Activated T-cell treated with anti-CD3 and anti-CD28 coated beads, Interleukin-2, amount 50 U/mL, for 24 hours (primary cell): ENCODE results near the gene KRTAP3-2.
"Not testable (repeated sequence)": the region's sequence is repeated elsewhere in the genome, so short reads cannot be mapped to it uniquely, and the experiment has no call there.

Experiments used
- DNase-seq: peaks from one replicate; pipeline ENCODE4 v3.0.0-alpha.2; 2020
- H3K27ac Mint-ChIP-seq: 2 replicates; pipeline ENCODE4 v1.8.0; 2020; ENCODE audit warnings: mild to moderate bottlenecking, mixed read lengths
- H3K27me3 Mint-ChIP-seq: 2 replicates; pipeline ENCODE4 v1.8.0; 2020; ENCODE audit warnings: mixed read lengths
- H3K36me3 Mint-ChIP-seq: 2 replicates; pipeline ENCODE4 v1.8.0; 2020; ENCODE audit warnings: low read depth, mixed read lengths
- H3K4me1 Mint-ChIP-seq: 2 replicates; pipeline ENCODE4 v1.8.0; 2020; ENCODE audit warnings: low read depth, mixed read lengths
- H3K4me3 Mint-ChIP-seq: 2 replicates; pipeline ENCODE4 v1.8.0; 2020; ENCODE audit warnings: mild to moderate bottlenecking, moderate library complexity, mixed read lengths
- H3K9me3 Mint-ChIP-seq: 2 replicates; pipeline ENCODE4 v1.8.0; 2020; ENCODE audit warnings: mixed read lengths

KRTAP3-2 gene

DNA sequence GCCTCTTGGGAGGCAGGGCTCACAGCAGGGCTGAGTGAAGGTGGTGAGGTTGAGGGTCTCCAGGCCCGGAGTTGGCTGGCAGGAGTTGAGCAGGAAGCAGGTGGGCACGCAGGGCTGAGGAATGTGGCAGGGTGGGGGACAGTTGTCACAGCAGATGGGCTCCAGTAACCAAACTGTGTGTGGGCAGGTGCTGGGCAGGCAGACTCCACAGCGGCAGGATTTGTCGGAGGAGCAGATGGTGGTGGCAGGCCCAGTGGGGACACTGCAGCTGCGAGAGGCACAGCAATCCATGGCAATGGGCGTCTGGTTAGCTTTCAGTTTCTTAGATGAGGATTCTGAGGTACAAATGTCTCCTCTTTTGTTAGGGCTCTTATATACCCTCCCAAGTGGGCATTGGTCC lies at the start of gene KRTAP3-2:
Gene KRTAP3-2, minus strand, starts transcription at position 344 of the 400 bp plus-strand sequence. Its CDS starts 53 bp downstream, at position 291.
- not testable (repeated sequence) for DNase-seq, H3K4me1 Mint-ChIP-seq, H3K4me3 Mint-ChIP-seq, H3K36me3 Mint-ChIP-seq, H3K27ac Mint-ChIP-seq, H3K9me3 Mint-ChIP-seq
- peaks cover 63% of the 10 kb centered on the region for H3K27me3 Mint-ChIP-seq

DNA sequence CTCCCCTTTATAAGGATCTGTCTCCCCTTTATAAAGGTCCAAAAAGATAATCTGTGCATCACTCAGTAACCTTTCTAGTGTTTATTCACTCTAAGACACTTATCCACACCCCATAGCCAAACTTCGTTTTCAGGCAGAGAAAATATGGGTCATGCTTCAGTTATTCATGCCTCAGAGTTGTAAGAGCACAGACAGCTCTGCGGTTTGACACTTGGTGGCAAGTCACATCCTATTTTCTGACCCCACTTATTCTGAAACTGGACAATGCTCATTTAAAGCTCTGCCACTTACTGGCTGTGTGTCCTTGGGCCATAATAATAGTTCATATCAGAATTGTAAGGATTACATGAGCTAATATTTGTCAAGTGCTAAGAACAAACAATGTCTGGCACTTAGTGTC lies 49.4 kb upstream of the KRTAP3-2 start:
- Mint-ChIP-seq H3K4me1 (no peaks in the 10 kb centered on the region), H3K9me3 (no peaks in the 10 kb centered on the region), H3K27me3 (peaks cover 38% of the 10 kb centered on the region), H3K4me3 (no peak overlapping the region), H3K27ac (no peak overlapping the region), H3K36me3 (no peaks in the 10 kb centered on the region)
- no peak for DNase-seq

DNA sequence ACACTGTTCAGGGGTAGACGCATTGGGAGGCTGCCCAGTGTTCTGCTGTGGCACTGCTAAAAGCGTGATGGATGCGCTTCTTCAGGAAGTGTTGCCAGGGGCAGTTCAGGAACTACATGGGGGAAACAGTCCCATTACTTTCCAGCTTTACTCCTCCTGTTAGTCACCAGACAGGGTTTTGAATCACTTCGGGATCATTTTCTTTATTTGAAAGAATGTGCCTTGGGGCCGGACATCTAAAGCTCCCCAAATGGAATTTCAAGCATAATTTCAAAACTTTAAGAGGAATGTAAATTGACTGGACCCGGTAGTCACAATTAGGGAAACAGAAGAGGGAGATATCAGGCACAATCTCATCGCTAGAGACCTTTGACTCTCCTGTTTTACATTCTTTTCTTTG lies 48.7 kb upstream of the KRTAP3-2 start:
- no peak for DNase-seq
- Mint-ChIP-seq H3K27me3 (peaks cover 35% of the 10 kb centered on the region), H3K36me3 (no peaks in the 10 kb centered on the region), H3K4me1 (no peaks in the 10 kb centered on the region), H3K4me3 (no peak overlapping the region), H3K9me3 (peaks cover 3% of the 10 kb centered on the region), H3K27ac (no peak overlapping the region)

DNA sequence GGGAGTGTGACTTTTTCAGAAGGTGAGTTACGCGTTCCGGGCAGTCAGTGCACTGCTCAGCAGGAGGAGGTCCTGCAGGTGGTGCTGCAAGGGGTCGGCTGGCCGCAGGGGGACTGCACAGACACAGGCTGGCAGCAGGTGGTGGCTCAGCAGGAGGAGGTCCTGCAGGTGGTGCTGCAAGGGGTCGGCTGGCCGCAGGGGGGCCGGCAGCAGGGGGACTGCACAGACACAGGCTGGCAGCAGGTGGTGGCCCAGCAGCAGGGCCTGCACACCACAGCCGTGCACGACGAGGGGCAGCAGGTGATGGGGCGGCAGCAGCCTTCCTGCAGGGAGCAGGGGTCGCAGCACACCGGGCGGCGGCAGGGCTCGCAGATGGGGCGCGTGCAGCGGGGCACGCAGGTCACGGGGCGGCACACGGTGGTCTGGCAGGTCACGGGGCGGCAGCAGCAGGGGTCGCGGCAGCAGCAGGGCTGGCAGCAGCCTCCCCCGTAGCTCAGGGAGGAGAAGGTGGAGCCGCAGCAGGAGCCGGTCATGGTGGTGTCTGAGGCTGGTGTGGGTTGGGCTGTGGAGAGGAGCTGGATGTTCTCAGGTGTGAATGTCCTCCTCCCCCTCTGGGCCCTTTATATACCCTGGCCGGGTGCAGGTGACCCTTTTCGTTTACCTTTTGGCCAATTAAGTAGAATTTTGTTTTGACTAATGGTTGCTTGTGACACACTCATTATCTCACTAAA lies 47.2 kb upstream of the KRTAP3-2 start, which contains the start of gene KRTAP2-1:
Gene KRTAP2-1, minus strand, starts transcription at position 582 of the 731 bp plus-strand sequence. Its CDS starts 49 bp downstream, at position 533.
- H3K9me3 Mint-ChIP-seq, H3K36me3 Mint-ChIP-seq, H3K27ac Mint-ChIP-seq, H3K4me3 Mint-ChIP-seq, DNase-seq, H3K4me1 Mint-ChIP-seq: not testable (repeated sequence)
- peaks cover 29% of the 10 kb centered on the region for H3K27me3 Mint-ChIP-seq

DNA sequence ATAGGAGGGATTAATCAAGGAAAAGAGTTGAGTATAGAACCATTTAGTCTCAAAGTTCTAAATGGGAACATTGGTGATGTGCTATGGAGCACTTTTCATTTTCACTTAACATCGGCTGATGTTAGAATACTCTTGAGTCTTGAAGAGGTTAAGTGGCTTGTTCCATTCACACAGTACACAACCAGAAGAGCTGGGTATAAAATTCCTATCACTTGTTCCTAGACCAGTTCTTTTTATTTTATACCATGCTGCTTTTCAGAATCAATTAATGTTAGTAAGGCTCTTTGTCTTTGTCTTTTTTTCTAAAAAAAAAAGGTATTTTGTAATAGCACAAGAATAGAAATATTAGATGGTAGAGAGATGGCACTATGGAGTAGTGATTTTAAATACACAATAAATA lies 43.2 kb upstream of the KRTAP3-2 start:
- no peak overlapping the region for H3K27ac Mint-ChIP-seq

DNA sequence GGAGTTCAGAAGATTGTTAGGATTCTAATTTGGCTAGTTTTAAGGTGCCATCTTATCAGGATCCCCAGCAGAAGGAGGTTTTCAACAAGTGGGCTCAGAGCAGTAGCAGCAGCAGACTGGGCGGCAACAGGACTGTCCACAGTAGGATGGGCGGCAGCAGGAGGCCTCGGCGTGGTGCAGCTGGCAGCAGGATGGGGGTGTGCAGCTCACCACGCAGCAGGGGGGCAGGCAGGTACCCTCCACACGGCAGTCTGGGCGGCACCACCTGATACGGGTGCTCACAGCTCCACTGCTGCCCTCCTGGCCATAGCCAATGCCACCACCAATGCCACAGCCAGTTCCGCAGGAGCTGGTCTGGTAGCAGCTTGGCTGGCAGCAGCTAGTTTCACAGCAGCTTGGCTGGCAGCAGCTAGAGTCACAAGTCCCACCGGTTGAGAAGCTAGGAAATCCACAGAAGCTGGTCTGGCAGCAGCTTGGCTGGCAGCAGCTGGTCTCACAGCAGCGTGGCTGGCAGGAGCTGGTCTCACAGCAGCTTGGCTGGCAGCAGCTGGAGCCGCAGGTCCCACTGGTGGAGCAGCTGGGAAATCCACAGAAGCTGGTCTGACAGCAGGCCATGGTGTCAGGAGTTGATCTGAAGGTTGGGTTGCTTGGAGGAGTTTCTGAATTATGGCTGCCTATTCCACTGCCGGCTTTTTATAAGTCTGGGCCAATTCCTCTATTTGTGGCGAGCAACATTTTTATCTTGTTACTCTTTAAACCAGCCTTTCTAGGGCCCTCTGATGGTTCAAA lies 41.3 kb upstream of the KRTAP3-2 start, which contains the start of gene KRTAP1-1:
Gene KRTAP1-1, minus strand, starts transcription at position 668 of the 789 bp plus-strand sequence. Its CDS starts 53 bp downstream, at position 615.
- not testable (repeated sequence) for H3K4me3 Mint-ChIP-seq, DNase-seq, H3K9me3 Mint-ChIP-seq, H3K4me1 Mint-ChIP-seq, H3K36me3 Mint-ChIP-seq, H3K27ac Mint-ChIP-seq
- H3K27me3 Mint-ChIP-seq = peaks cover 26% of the 10 kb centered on the region

More for the DNA sequence above, 43.2 kb upstream of the KRTAP3-2 start:
- no peak for DNase-seq
- Mint-ChIP-seq H3K9me3 (peaks cover 10% of the 10 kb centered on the region), H3K36me3 (no peaks in the 10 kb centered on the region), H3K4me1 (no peaks in the 10 kb centered on the region), H3K27me3 (peaks cover 27% of the 10 kb centered on the region), H3K4me3 (no peak overlapping the region)

DNA sequence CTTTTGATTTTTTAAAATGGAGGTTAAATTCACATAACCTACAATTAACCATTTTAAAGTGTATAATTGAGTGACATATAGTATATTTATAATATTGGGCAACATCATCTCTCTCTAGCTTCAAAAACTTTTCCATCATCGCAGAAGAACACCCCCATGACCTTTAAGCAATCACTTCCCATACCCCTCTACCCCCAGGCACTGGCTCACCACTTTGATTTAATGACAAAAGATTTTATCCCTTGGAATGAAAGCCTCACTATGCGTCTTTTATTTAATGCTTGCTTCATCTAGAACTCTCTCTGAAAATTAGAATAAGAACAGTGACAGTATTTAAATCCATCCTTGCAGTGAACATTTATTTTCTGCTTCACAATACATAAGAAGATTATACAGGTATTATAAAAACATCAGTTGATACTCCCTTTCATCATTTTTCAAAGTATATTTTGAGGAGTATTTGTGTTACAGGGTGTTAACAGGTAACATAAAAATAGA lies 38.2 kb upstream of the KRTAP3-2 start:
- DNase-seq = no peak
- no peaks in the 10 kb centered on the region for H3K36me3 Mint-ChIP-seq
- H3K27ac Mint-ChIP-seq = no peak overlapping the region
- H3K4me1 Mint-ChIP-seq = no peaks in the 10 kb centered on the region
- H3K9me3 Mint-ChIP-seq = peaks cover 3% of the 10 kb centered on the region
- no peak overlapping the region for H3K4me3 Mint-ChIP-seq
- H3K27me3 Mint-ChIP-seq = peaks cover 33% of the 10 kb centered on the region

DNA sequence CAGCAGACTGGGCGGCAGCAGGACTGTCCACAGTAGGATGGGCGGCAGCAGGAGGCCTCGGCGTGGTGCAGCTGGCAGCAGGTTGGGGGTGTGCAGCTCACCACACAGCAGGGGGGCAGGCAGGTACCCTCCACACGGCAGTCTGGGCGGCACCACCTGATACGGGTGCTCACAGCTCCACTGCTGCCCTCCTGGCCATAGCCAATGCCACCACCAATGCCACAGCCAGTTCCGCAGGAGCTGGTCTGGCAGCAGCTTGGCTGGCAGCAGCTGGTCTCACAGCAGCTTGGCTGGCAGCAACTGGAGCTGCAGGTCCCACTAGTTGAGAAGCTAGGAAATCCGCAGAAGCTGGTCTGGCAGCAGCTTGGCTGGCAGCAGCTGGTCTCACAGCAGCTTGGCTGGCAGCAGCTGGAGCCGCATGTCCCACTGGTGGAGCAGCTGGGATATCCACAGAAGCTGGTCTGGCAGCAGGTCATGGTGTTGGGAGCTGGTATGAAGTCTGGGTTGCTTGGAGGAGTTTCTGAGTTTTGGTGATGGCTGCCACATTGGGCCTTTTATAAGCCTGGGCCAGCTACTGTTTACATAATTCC lies 34.7 kb upstream of the KRTAP3-2 start, which contains the start of gene KRTAP1-3:
Gene KRTAP1-3, minus strand, starts transcription at position 529 of the 590 bp plus-strand sequence. Its CDS starts 53 bp downstream, at position 476.
- H3K4me3 Mint-ChIP-seq = not testable (repeated sequence)

DNA sequence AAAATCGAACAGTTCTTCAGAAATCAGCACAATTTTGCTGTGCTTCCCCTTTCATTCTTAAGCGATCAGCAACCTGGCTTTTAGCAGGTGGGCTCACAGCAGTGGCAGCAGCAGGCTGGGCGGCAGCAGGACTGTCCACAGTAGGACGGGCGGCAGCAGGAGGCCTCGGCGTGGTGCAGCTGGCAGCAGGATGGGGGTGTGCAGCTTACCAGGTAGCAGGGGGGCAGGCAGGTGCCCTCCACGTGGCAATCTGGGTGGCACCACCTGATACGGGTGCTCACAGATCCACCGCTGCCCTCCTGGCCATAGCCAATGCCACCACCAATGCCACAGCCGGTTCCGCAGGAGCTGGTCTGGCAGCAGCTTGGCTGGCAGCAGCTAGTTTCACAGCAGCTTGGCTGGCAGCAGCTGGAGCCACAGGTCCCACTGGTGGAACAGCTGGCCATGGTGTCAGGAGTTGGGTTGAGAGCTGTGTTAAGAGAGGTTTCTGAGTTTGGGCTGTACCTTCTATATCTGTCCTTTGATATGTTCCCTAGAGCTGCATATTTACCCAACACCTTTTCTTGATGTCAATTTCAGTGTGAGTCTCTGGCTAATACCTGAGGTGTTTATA lies 30.0 kb upstream of the KRTAP3-2 start, which contains the start of gene KRTAP1-4:
Gene KRTAP1-4, minus strand, starts transcription at position 563 of the 613 bp plus-strand sequence. Its CDS starts 117 bp downstream, at position 446.
- H3K9me3 Mint-ChIP-seq = no peaks in the 10 kb centered on the region

More for the DNA sequence above, 34.7 kb upstream of the KRTAP3-2 start, which contains the start of gene KRTAP1-3:
- not testable (repeated sequence) for H3K9me3 Mint-ChIP-seq, H3K27ac Mint-ChIP-seq, DNase-seq, H3K4me1 Mint-ChIP-seq, H3K36me3 Mint-ChIP-seq
- peaks cover 41% of the 10 kb centered on the region for H3K27me3 Mint-ChIP-seq

DNA sequence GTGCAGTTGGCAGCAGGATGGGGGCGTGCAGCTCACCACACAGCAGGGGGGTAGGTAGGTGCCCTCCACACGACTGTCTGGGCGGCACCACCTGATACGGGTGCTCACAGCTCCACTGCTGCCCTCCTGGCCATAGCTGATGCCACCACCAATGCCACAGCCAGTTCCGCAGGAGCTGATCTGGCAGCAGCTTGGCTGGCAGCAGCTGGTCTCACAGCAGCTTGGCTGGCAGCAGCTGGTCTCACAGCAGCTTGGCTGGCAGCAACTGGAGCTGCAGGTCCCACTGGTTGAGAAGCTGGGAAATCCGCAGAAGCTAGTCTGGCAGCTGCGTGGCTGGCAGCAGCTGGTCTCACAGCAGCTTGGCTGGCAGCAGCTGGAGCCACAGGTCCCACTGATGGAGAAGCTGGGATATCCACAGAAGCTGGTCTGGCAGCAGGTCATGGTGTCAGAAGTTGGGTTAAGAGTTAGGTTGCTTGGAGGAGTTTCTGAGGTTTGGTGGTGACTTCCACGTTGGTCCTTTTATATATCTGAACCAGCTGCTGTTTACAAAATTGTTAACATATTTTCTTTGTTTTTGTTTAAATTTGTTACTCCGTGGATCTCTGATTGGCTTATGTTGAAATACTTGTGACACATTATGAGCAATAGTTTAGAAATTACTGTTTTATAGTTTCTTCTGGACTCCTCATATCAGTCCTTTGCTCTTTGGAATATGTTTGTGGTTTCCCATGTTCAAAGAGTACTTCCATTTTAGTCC lies 27.2 kb upstream of the KRTAP3-2 start, which contains the start of gene KRTAP1-5:
Gene KRTAP1-5, minus strand, starts transcription at position 494 of the 757 bp plus-strand sequence. Its CDS starts 53 bp downstream, at position 441.
- Mint-ChIP-seq H3K4me1 (no peaks in the 10 kb centered on the region), H3K27me3 (peaks cover 53% of the 10 kb centered on the region), H3K4me3 (no peak within 1 kb of the TSS), H3K9me3 (no peaks in the 10 kb centered on the region), H3K36me3 (no peaks in the 10 kb centered on the region), H3K27ac (no peak within 1 kb of the TSS)
- no peak for DNase-seq

More for the DNA sequence above, 30.0 kb upstream of the KRTAP3-2 start, which contains the start of gene KRTAP1-4:
- no peak for DNase-seq
- Mint-ChIP-seq H3K4me1 (no peaks in the 10 kb centered on the region), H3K27me3 (peaks cover 49% of the 10 kb centered on the region), H3K27ac (no peak within 1 kb of the TSS), H3K4me3 (no peak within 1 kb of the TSS), H3K36me3 (no peaks in the 10 kb centered on the region)

DNA sequence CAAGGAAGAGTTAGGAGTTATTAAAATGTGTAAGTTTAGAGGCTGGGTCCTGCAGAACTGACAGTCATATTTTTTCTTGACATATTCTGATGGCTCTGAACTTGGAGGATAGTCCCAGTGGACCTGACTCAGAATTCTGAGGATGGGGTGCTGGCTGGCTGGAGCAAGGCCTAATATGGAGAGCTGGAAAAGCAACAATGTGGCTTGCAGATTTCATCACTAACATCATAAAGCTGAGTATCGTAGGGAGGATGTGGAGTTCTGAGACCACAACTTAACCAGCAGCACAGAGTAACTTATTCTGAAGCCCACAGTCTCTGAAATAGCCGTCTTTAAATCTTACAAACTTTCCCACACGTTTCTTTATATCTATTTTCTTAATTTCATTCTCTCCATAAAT lies 25.0 kb upstream of the KRTAP3-2 start:
- H3K9me3 Mint-ChIP-seq = no peaks in the 10 kb centered on the region
- H3K27me3 Mint-ChIP-seq = peaks cover 49% of the 10 kb centered on the region
- H3K27ac Mint-ChIP-seq = no peak overlapping the region
- no peaks in the 10 kb centered on the region for H3K36me3 Mint-ChIP-seq
- no peaks in the 10 kb centered on the region for H3K4me1 Mint-ChIP-seq
- DNase-seq = no peak
- H3K4me3 Mint-ChIP-seq = no peak overlapping the region

DNA sequence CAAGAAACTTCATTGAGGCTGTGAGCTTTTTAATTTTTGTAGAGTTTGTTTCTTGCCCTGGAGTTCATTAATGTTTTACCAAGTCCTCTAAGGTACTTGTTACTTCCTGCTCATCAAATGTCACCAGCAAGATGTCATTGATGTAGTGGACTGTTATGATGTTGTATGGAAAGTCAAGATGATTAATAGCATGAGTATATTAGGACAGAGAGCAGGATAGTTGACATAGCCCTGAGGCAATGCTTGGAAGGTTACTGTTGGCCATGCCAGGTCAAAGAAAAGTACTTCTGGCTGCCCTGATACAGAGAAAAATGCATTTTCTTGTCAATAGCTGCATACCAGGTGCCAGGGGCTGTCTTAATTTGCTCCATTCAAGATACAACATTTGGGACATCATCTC lies 20.6 kb upstream of the KRTAP3-2 start:
- no peak for DNase-seq
- Mint-ChIP-seq H3K9me3 (no peaks in the 10 kb centered on the region), H3K27ac (no peak overlapping the region), H3K4me1 (no peaks in the 10 kb centered on the region), H3K27me3 (peaks cover 28% of the 10 kb centered on the region), H3K4me3 (no peak overlapping the region), H3K36me3 (no peaks in the 10 kb centered on the region)

DNA sequence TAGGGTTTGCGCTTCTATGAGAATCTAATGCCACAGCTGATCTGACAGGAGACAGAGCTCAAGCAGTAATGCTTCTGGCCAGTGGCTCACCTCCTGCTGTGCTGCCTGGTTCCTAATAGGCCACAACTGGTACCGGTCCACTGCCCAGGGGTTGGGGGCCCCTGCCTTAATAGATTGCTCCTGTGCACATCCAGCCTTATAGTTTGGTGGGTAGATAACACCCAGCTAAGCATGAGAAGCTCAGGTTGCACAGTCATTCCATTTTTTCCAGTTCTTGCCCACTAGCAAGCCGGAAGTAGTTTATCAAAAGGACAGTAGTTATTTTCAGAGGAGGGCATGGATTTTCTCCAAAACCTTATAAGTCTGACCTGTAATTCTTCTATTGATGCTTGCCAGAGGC lies 19.7 kb upstream of the KRTAP3-2 start:
- Mint-ChIP-seq H3K27me3 (peaks cover 26% of the 10 kb centered on the region), H3K9me3 (no peaks in the 10 kb centered on the region), H3K36me3 (no peaks in the 10 kb centered on the region), H3K4me1 (no peaks in the 10 kb centered on the region), H3K27ac (no peak overlapping the region), H3K4me3 (no peak overlapping the region)
- no peak for DNase-seq
